Body of pancreas (tissue), 4 donors: Measurements from ENCODE around the gene TFPI2.

ENCODE experiments used
- POLR2A ChIP-seq, 3 donors: fragments of 450-650 bp; IDR thresholded peaks; one replicate each; pipeline ENCODE4 v1.6.1; 2016; ENCODE audit warnings: antibody characterized with exemption in 3 of 3, mild to moderate bottlenecking in 2 of 3
- TF ChIP-seq, protein P1 (sequence below), 7 experiments: fragments of 450-650 bp in 4 of 7; fragments of 200-600 bp in 3 of 7; sonication (generic) in 3 of 7; IDR thresholded peaks; one replicate each; pipeline ENCODE4 v1.5.1; 2016 to 2019; ENCODE audit warnings: antibody characterized with exemption in 7 of 7

DNA sequence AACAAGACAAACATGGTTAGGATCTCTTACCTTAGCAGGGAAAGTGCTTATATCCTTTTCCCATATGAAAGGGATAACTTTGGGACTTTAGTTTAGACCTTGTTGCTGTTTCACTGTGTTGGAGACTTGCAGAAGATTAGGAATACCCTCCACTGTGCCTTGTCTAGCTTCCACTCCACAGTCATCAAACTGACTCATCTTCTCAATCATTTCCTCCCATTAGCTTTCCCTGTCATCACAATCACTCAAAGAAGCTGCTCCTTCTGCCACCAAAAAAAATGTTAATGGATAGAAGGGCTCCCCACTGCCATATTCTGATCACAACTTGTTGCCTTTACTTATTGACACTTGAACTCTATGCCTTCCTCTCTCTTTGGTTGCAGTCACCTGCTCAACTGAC lies 47.7 kb upstream of the TFPI2 start:
- TF ChIP-seq POLR2A (IDR thresholded peaks at IDR 0.05): no peak
- TF ChIP-seq, protein P1, sequence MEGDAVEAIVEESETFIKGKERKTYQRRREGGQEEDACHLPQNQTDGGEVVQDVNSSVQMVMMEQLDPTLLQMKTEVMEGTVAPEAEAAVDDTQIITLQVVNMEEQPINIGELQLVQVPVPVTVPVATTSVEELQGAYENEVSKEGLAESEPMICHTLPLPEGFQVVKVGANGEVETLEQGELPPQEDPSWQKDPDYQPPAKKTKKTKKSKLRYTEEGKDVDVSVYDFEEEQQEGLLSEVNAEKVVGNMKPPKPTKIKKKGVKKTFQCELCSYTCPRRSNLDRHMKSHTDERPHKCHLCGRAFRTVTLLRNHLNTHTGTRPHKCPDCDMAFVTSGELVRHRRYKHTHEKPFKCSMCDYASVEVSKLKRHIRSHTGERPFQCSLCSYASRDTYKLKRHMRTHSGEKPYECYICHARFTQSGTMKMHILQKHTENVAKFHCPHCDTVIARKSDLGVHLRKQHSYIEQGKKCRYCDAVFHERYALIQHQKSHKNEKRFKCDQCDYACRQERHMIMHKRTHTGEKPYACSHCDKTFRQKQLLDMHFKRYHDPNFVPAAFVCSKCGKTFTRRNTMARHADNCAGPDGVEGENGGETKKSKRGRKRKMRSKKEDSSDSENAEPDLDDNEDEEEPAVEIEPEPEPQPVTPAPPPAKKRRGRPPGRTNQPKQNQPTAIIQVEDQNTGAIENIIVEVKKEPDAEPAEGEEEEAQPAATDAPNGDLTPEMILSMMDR (IDR thresholded peaks at IDR 0.05): no peak
